Uterus (tissue), 4 donors: ENCODE measurements around the gene KRT34. TPM values are rescaled to one million over a fixed set of nuclear protein-coding genes. Genes with fewer than 3 reads are reported as not detected.
A peak's percentile ranks its signal among the peaks of the same experiment; 100 is the strongest.

Source experiments
- DNase-seq, 2 donors: peaks; one replicate each; pipeline ENCODE4 v3.0.0-alpha.2; 2019 to 2020
- H3K27ac ChIP-seq, 2 donors: fragments of 200-600 bp; sonication (generic); 1 replicate in 1 of 2; 2 replicates in 1 of 2; pipeline ENCODE4 v1.5.1; 2016 to 2018
- H3K27me3 ChIP-seq, 2 donors: fragments of 200-600 bp; sonication (generic); one replicate each; pipeline ENCODE4 v1.5.1; 2018 to 2019; ENCODE audit warnings: control low read depth in 1 of 2
- H3K36me3 ChIP-seq, 2 donors: fragments of 200-600 bp; sonication (generic); one replicate each; pipeline ENCODE4 v1.5.1; 2019; ENCODE audit warnings: control low read depth in 1 of 2
- H3K4me1 ChIP-seq, 2 donors: fragments of 200-600 bp; sonication (generic); one replicate each; pipeline ENCODE4 v1.5.1; 2018 to 2019; ENCODE audit warnings: control low read depth in 1 of 2
- H3K4me3 ChIP-seq, 2 donors: fragments of 200-600 bp; sonication (generic); 1 replicate in 1 of 2; 2 replicates in 1 of 2; pipeline ENCODE4 v1.5.1; 2018 to 2019; ENCODE audit warnings: mild to moderate bottlenecking in 1 of 2
- H3K9me3 ChIP-seq, 2 donors: fragments of 200-600 bp; sonication (generic); one replicate each; pipeline ENCODE4 v1.5.1; 2019; ENCODE audit warnings: control low read depth in 1 of 2
- POLR2A ChIP-seq, 2 donors: fragments of 450-650 bp; IDR thresholded peaks; one replicate each; pipeline ENCODE4 v1.6.1; 2016; ENCODE audit warnings: antibody characterized with exemption in 2 of 2, mild to moderate bottlenecking in 1 of 2, moderate library complexity in 1 of 2
- intact Hi-C: fragments of 100-400 bp; cut with DNase I; formaldehyde crosslinking; loops from one replicate; pipeline ENCODE4 v1.15.1; 2023; ENCODE audit warnings: low total_unique reads
- total RNA-seq, 4 donors: library from RNA; depleted of rRNA in 3 of 4; stranded (reverse); fragments of >200 nt in 3 of 4; gene quantifications; one replicate each; pipeline versions ENCODE4 v1.1.0 to v1.2.4, GENCODE V29; 2014 to 2023
- TF ChIP-seq, protein P1 (sequence below), 4 experiments: fragments of 200-600 bp in 2 of 4; fragments of 450-650 bp in 2 of 4; sonication (generic) in 2 of 4; IDR thresholded peaks; one replicate each; pipeline ENCODE4 v1.5.1; 2016 to 2019; ENCODE audit warnings: antibody characterized with exemption in 4 of 4, mild to moderate bottlenecking in 2 of 4, moderate library complexity in 1 of 4
- donor health status: DM: yes; HTN: yes; CAD: no.

The KRT34 gene
- total RNA-seq, 4 donors from 2014 or later: 0.28 TPM; not detected in 3

DNA sequence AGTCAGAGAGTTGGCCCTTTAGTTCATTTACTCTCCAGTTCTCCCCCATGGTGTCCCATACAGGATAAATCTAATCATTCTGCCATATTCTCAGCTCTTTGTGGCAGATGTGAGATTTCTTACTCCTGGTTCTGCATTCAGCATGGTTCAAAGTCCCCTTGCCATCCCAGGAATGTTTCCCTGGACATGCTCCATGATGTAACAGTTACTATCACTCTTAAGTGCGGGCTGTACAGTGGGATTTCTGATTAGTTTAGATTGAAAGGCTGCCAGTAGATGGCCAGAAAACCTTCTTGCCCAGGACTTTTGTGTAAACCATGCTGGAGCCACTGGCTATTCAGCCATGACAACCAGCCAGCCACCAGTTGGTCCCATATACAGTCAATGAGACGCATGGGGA, 31.9 kb upstream of the KRT34 start:
- TF ChIP-seq POLR2A (IDR thresholded peaks at IDR 0.05): no peak
- TF ChIP-seq, protein P1, sequence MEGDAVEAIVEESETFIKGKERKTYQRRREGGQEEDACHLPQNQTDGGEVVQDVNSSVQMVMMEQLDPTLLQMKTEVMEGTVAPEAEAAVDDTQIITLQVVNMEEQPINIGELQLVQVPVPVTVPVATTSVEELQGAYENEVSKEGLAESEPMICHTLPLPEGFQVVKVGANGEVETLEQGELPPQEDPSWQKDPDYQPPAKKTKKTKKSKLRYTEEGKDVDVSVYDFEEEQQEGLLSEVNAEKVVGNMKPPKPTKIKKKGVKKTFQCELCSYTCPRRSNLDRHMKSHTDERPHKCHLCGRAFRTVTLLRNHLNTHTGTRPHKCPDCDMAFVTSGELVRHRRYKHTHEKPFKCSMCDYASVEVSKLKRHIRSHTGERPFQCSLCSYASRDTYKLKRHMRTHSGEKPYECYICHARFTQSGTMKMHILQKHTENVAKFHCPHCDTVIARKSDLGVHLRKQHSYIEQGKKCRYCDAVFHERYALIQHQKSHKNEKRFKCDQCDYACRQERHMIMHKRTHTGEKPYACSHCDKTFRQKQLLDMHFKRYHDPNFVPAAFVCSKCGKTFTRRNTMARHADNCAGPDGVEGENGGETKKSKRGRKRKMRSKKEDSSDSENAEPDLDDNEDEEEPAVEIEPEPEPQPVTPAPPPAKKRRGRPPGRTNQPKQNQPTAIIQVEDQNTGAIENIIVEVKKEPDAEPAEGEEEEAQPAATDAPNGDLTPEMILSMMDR (IDR thresholded peaks at IDR 0.05): no peak
- H3K27ac ChIP-seq: peak overlapping the region in 1 of 2 donors; percentile 17
- intact Hi-C loops: no loop called here
- no peaks in the 10 kb centered on the region for H3K36me3 ChIP-seq
- H3K9me3 ChIP-seq: no peaks in the 10 kb centered on the region
- no peaks in the 10 kb centered on the region for H3K27me3 ChIP-seq
- H3K4me1 ChIP-seq: peaks cover 0 to 3% of the 10 kb centered on the region in 2 donors
- no peak for DNase-seq
- H3K4me3 ChIP-seq: no peak overlapping the region

DNA sequence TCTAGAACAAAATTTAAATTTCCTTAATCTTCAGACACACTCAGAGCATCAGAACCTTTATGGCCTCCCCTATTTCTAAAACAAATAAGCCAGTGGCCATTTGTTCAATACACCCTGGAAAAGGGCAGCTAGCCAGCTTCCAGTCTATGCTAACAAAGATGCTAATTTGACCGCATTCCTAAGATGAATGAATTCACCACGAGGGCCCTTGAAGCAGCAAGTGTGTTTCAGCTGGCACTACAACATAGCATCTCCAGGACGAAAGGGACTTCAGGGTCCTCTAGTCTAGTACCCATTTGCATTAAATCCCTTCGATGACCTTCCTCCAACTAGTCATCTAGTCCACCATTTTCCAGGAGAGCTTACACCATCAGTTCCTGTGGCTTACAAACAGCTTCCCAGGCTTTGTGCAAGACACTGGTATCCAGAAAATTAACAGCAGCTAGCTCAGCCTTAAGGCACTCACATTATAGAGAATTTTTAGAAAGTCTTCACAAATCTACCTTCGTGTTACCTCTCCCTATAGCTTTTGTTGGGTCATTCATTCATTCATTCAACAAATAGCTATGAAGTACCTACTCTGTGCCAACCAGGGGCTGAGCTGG, 31.3 kb upstream of the KRT34 start:
- TF ChIP-seq, protein P1 (IDR thresholded peaks at IDR 0.05): no peak
- TF ChIP-seq POLR2A (IDR thresholded peaks at IDR 0.05): no peak
- Histone ChIP-seq H3K4me1 (peaks cover 0 to 3% of the 10 kb centered on the region in 2 donors), H3K27me3 (no peaks in the 10 kb centered on the region), H3K36me3 (no peaks in the 10 kb centered on the region), H3K4me3 (no peak overlapping the region), H3K9me3 (no peaks in the 10 kb centered on the region), H3K27ac (no peak overlapping the region)
- intact Hi-C loops: no loop called here
- DNase-seq: no peak

- no peaks in the 10 kb centered on the region for H3K9me3 ChIP-seq
- no peak for TF ChIP-seq POLR2A (IDR thresholded peaks at IDR 0.05)
- TF ChIP-seq, protein P1 (IDR thresholded peaks at IDR 0.05): no peak
- DNase-seq: no peak
- intact Hi-C loops: no loop called here
- H3K27ac ChIP-seq: no peak overlapping the region
- H3K27me3 ChIP-seq: no peaks in the 10 kb centered on the region
- no peak overlapping the region for H3K4me3 ChIP-seq
- H3K36me3 ChIP-seq: no peaks in the 10 kb centered on the region
- H3K4me1 ChIP-seq: no peaks in the 10 kb centered on the region
Observed at GRCh38 chr17:41411072-41411840, 29.1 kb upstream of the KRT34 start.

DNA sequence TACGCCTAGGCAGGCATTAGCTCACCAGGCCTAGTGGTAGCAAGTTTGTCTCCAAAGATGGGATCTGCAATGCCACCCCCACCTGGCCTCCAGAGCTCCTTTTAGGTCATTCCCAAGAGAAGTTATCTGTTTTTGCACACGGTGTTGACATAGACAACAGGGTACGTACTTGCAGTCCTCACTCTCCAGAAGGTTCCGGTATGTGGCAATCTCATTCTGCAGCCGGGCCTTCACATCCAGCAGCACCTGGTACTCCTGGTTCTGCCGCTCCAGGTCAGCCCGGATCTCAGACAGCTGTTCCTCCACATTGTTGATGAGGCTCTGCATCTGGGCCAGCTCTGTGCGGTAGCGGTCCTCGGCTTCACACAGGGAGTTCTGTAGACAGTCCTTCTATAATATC, 25.1 kb upstream of the KRT34 start:
- no peaks in the 10 kb centered on the region for H3K4me1 ChIP-seq
- no peaks in the 10 kb centered on the region for H3K9me3 ChIP-seq
- no peak overlapping the region for H3K4me3 ChIP-seq
- intact Hi-C loops: no loop called here
- no peak for TF ChIP-seq POLR2A (IDR thresholded peaks at IDR 0.05)
- TF ChIP-seq, protein P1 (IDR thresholded peaks at IDR 0.05): no peak
- H3K27me3 ChIP-seq: no peaks in the 10 kb centered on the region
- no peak for DNase-seq
- no peak overlapping the region for H3K27ac ChIP-seq
- H3K36me3 ChIP-seq: no peaks in the 10 kb centered on the region

- DNase-seq: no peak
- Histone ChIP-seq H3K4me3 (no peak overlapping the region), H3K27ac (no peak overlapping the region), H3K36me3 (no peaks in the 10 kb centered on the region), H3K27me3 (no peaks in the 10 kb centered on the region), H3K4me1 (no peaks in the 10 kb centered on the region), H3K9me3 (no peaks in the 10 kb centered on the region)
- TF ChIP-seq, protein P1 (IDR thresholded peaks at IDR 0.05): no peak
- TF ChIP-seq POLR2A (IDR thresholded peaks at IDR 0.05): no peak
- intact Hi-C loops: no loop called here
Observed at GRCh38 chr17:41406205-41406604, 24.1 kb upstream of the KRT34 start.
